HG03196 (cell line): Measurements from ENCODE around the gene ATP2C1.

Experiments used
- ATAC-seq: cut with Tn5 transposase; IDR thresholded peaks from one replicate; pipeline ENCODE4 v1.9.1; 2021; ENCODE audit not compliant: unreplicated experiment

Gene ATP2C1

DNA sequence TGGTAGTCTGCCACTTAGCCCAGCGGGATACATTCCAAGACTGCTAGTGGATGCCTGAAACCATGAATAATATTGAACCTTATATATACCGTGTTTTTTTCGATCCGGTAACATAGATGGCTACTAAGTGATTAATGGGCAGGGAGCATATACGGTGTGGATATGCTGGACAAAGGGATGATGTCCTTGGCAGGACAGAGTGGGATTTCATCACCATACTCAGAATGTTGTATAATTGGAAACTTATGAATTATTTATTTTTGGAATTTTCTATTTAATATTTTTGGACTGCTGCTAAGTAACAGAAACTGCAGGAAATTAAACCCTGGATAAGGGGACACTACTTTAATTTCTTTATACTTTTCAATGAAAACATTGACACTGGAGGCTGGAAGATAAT is 79.5 kb downstream of the ATP2C1 start:
- ATAC-seq: no peak

GRCh38 chr3:130974201-130974600 is 80.3 kb downstream of the ATP2C1 start:
- no peak for ATAC-seq

- no peak for ATAC-seq
Observed at GRCh38 chr3:130975251-130975650, 81.4 kb downstream of the ATP2C1 start.

DNA sequence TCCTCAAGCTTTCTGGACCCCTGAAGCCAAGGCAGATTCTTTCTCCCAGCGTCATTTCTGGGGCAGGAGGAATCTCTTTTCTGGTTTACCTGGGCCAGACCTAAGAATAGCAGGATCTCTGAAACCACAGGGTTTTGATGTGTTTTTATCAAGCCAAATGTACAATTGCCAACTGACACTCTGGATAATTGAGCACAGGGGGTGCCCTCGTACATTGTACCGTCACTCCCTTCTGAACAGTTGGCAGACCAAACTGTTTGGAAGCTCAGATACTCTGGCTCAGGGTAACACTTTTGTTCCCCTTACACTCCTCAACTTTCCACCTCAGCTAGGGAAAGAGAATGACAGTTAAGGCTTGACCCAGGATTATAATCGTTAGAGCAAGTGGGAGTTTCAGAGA is 82.8 kb downstream of the ATP2C1 start:
- no peak for ATAC-seq

- no peak for ATAC-seq
Observed at GRCh38 chr3:130979117-130979516, 85.2 kb downstream of the ATP2C1 start.

DNA sequence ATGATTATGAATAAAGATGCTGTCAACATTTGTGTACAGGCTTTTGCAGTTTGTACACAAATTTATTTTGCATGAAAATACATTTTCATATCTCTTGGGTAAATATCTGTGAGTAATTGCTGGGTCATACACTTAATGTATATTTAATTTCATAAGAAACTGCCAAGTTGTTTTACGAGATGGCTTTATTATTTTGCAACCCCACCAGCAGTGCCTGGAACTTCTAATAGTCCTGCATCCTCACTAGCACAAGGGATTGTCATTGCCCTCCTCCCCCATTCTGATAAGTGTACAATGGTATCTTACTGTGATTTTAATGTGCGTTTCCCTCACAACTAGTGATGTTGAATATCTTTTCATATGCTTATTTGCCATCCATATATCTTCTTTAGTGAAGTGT is 87.6 kb downstream of the ATP2C1 start:
- no peak for ATAC-seq

DNA sequence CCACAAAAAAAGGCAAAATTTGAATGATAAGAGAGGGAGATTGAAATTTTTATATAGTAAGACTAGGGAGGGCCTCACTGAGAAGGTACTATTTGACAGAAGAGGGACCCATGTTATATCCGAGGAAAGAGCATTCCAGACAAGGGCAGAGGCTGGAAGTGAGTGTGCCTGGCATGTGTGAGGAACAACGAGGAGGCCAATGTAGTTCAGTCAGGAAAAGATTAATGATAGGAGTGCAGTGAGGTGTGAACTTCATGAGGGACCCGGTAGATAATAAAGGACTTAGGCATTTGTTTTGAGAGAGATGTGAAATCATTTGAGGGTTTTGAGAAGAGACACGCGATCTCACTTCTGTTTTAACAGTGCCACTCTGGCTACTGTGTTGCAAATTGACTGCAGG is 96.4 kb downstream of the ATP2C1 start:
- ATAC-seq: no peak

DNA sequence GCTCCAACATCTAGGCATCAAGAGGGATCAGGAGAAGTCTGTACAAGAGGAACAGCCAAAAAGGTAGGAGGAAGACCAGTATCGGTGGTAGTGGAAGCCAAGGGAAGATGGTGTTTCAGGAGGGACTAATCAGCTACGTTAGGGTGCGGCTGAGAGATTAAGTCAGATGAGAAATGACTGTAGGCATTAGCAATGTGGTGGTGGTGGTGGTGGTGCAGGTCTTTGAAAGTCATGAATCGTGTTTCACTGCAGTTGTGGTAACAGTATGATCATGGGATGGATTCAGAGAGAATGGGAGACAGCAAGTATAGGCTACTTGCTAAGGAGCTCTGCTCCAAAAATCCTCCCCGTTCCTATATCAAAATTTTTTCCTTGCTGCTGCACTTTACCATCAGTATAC is 97.2 kb downstream of the ATP2C1 start:
- no peak for ATAC-seq

GRCh38 chr3:130992344-130992743 is 98.5 kb downstream of the ATP2C1 start:
- ATAC-seq: no peak

GRCh38 chr3:130997289-130997688 is 103.4 kb downstream of the ATP2C1 start:
- ATAC-seq: no peak

DNA sequence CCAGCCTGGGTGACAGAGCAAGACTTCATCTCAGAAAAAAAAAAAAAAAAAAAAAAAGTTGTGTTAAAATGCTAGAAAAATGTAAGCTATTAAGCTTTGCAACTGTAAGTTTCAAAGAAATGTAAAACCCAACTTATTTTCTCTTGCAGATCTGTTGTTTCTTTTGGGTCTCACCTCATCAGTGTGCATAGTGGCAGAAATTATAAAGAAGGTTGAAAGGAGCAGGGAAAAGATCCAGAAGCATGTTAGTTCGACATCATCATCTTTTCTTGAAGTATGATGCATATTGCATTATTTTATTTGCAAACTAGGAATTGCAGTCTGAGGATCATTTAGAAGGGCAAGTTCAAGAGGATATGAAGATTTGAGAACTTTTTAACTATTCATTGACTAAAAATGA is 107.2 kb downstream of the ATP2C1 start:
- no peak for ATAC-seq

GRCh38 chr3:131004603-131005002 is 110.7 kb downstream of the ATP2C1 start:
- no peak for ATAC-seq

- ATAC-seq: no peak
Observed at GRCh38 chr3:131007256-131007655, 113.4 kb downstream of the ATP2C1 start.

GRCh38 chr3:131007782-131008181 is 113.9 kb downstream of the ATP2C1 start:
- no peak for ATAC-seq

- no peak for ATAC-seq
Observed at GRCh38 chr3:131008326-131008725, 114.4 kb downstream of the ATP2C1 start.

GRCh38 chr3:131009698-131010097 is 115.8 kb downstream of the ATP2C1 start:
- ATAC-seq: no peak

- ATAC-seq: no peak
Observed at GRCh38 chr3:131018970-131019369, 125.1 kb downstream of the ATP2C1 start.

- ATAC-seq: no peak
Observed at GRCh38 chr3:131020122-131020693, 126.3 kb downstream of the ATP2C1 start.

GRCh38 chr3:131025539-131025938 is 131.7 kb downstream of the ATP2C1 start:
- no peak for ATAC-seq

- peak; percentile 99 for ATAC-seq
Observed at GRCh38 chr3:131026321-131027151, 132.7 kb downstream of the ATP2C1 start, which contains the start of the genes ASTE1 and NEK11. Gene ASTE1 (minus strand): TSS chr3:131026825. CDS start chr3:131025306, 1,519 bp downstream. Gene NEK11 (plus strand): TSS chr3:131026877. CDS start chr3:131029709, 2,832 bp downstream.

- no peak for ATAC-seq
Observed at GRCh38 chr3:131028844-131029243, 135.0 kb downstream of the ATP2C1 start.

DNA sequence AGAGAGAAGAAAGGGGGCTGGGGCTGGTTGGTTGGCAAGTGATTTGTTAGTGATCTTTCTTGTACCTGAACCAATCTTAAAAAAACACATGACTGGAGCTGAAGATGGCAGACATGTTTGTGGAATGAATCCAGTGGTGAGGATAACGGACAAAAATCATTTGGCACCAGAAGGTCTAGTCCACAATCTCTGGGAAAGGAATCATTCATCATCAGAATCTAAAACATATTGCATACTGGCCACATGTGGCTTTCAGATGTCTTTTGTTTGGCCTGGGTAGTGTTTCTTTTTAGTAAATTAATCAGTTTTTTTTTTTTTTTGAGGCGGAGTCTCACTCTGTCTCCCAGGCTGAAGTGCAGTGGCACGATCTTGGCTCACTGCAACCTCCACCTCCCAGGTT is 137.8 kb downstream of the ATP2C1 start:
- no peak for ATAC-seq
